C4-2B (cell line): ENCODE data around the gene ADAMTS16.

Experiments
- H3K27ac ChIP-seq: fragments of 450-650 bp; 2 replicates; pipeline ENCODE4 v1.5.1; 2017
- ZFX ChIP-seq: fragments of 450-650 bp; IDR thresholded peaks from 2 replicates; pipeline ENCODE4 v1.6.1; 2017
- TF ChIP-seq, protein P1 (sequence below): fragments of 450-650 bp; conservative IDR thresholded peaks from 2 replicates; pipeline ENCODE4 v1.5.1; 2017; ENCODE audit warnings: mild to moderate bottlenecking

ADAMTS16 gene

GRCh38 chr5:5306696-5307095 lies 166.6 kb downstream of the ADAMTS16 start:
- no peak overlapping the region for H3K27ac ChIP-seq

DNA sequence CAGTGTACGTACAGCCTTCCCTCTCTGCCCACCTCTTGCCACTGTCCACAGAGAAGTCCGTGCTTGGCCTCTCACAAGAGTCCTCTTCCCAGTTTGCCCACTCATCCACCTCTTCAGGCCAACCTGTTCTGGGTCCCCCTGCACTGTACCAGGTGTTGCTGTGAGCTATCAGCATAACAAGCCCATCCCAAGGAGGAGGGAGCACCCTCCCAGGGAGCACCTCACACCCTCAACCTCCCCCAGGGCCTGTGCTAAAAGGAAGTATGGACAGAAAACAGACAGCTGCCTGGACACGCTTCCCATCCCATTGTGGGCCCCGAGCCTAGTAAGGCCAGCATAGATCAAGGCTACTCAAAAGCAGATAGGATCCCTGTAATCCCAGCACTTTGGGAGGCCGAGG lies 168.2 kb downstream of the ADAMTS16 start:
- TF ChIP-seq, protein P1, sequence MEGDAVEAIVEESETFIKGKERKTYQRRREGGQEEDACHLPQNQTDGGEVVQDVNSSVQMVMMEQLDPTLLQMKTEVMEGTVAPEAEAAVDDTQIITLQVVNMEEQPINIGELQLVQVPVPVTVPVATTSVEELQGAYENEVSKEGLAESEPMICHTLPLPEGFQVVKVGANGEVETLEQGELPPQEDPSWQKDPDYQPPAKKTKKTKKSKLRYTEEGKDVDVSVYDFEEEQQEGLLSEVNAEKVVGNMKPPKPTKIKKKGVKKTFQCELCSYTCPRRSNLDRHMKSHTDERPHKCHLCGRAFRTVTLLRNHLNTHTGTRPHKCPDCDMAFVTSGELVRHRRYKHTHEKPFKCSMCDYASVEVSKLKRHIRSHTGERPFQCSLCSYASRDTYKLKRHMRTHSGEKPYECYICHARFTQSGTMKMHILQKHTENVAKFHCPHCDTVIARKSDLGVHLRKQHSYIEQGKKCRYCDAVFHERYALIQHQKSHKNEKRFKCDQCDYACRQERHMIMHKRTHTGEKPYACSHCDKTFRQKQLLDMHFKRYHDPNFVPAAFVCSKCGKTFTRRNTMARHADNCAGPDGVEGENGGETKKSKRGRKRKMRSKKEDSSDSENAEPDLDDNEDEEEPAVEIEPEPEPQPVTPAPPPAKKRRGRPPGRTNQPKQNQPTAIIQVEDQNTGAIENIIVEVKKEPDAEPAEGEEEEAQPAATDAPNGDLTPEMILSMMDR = no peak
- no peak for TF ChIP-seq ZFX
- H3K27ac ChIP-seq = no peak overlapping the region

More at GRCh38 chr5:5306696-5307095, 166.6 kb downstream of the ADAMTS16 start:
- TF ChIP-seq, protein P1 = no peak
- TF ChIP-seq ZFX = no peak

- TF ChIP-seq ZFX = no peak
- no peak overlapping the region for H3K27ac ChIP-seq
Measured at GRCh38 chr5:5309645-5310044, 169.5 kb downstream of the ADAMTS16 start.

GRCh38 chr5:5313101-5313635 lies 173.0 kb downstream of the ADAMTS16 start:
- H3K27ac ChIP-seq = no peak overlapping the region
- no peak for TF ChIP-seq ZFX
- TF ChIP-seq, protein P1 = no peak

- no peak overlapping the region for H3K27ac ChIP-seq
- TF ChIP-seq ZFX = no peak
- TF ChIP-seq, protein P1 = no peak
Measured at GRCh38 chr5:5314166-5314565, 174.0 kb downstream of the ADAMTS16 start.

DNA sequence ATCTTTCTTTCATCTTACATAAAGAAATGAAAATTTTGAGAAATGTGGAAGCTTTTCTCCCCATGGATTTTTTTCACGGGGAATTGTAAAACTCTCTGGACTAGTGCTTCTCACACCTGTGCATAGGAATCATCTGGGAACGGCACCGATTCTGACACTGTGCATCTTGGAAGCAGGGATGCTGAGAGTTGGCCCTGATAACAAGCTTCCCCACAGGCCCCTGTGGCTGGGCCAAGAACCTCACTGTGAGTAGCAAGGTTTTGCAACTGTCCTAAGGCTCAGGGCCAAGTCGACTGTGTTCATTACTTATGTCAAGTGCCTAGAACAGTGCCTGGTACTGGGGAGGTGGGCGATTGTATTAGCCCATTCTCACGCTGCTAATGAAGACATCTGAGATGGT lies 174.5 kb downstream of the ADAMTS16 start:
- TF ChIP-seq, protein P1 = no peak
- no peak for TF ChIP-seq ZFX
- H3K27ac ChIP-seq = no peak overlapping the region

DNA sequence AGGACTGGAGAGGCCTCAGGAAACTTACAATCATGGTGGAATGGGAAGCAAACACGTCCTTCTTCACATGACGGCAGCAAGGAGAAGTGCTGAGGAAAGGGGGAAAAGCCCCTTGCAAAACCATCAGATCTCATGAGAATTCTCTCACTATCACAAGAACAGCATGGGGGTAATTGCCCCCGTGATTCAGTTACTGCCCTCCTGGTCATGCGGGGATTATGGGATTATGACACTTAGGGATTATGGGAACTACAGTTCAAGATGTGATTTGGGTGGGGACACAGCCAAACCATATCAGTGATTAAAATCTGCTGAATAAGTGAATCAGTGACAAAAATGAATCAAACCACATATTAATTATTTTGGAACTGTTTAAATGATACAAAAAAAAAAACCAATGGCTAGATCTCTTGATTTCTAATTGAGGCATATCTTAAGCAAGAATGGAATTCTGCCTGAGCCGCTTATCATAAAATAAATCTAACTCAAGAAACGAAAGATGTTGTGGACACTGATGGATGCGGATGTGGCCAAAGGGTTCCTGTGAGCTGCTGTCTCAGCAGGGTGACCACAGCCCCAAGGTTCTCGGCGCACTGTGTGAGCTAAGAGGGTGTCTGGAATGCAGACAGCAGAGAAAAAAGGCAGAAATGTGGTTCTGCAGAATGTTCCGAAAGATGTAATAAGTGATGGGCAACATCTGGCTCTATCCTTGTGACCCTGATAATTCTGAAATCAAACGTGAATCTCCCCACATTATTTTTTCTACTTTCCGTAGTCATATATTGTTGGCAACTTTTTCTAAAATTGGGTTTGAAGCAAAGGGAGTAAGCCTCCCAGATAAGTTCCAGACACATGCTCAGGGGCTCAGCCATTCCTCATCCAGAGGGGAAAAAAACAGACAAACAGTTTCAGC lies 175.2 kb downstream of the ADAMTS16 start:
- TF ChIP-seq ZFX = no peak
- TF ChIP-seq, protein P1 = no peak
- H3K27ac ChIP-seq = no peak overlapping the region
